GM12878 (cell line): ENCODE data around the gene GAS2. TPM values are rescaled to one million over a fixed set of nuclear protein-coding genes. Genes with fewer than 3 reads are reported as not detected.
A peak's percentile ranks its signal among the peaks of the same experiment; 100 is the strongest.

Experiments
- BCL11A ChIP-seq: IDR thresholded peaks from 2 replicates; pipeline ENCODE4 v1.6.1; 2011; ENCODE audit warnings: low read depth, low read length
- BHLHE40 ChIP-seq, 2 experiments: fragments of 450-650 bp in 1 of 2; IDR thresholded peaks; 2 replicates each; pipeline ENCODE4 v1.6.1; 2011 to 2017; ENCODE audit warnings: low read depth in 2 of 2, borderline replicate concordance in 1 of 2, improper control_type of control experiment in 1 of 2, low read length in 1 of 2, mild to moderate bottlenecking in 1 of 2
- ESRRA ChIP-seq: IDR thresholded peaks from 2 replicates; pipeline ENCODE4 v1.6.1; 2012; ENCODE audit warnings: mild to moderate bottlenecking, low read length, improper control_type of control experiment
- GABPA ChIP-seq: IDR thresholded peaks from 2 replicates; pipeline ENCODE4 v1.6.1; 2014; ENCODE audit warnings: antibody characterized with exemption, low read depth, mild to moderate bottlenecking, inconsistent platforms
- GATAD2B ChIP-seq: fragments of 450-650 bp; conservative IDR thresholded peaks from 2 replicates; pipeline ENCODE4 v1.6.1; 2017; ENCODE audit warnings: low read depth, mild to moderate bottlenecking, moderate library complexity
- HCFC1 ChIP-seq: fragments of 150-350 bp; IDR thresholded peaks from 2 replicates; pipeline ENCODE4 v1.6.1; 2014; ENCODE audit warnings: low read length
- LARP7 ChIP-seq: fragments of 450-650 bp; IDR thresholded peaks from 2 replicates; pipeline ENCODE4 v1.6.1; 2017; ENCODE audit warnings: mild to moderate bottlenecking
- MEF2A ChIP-seq: IDR thresholded peaks from 2 replicates; pipeline ENCODE4 v1.6.1; 2011; ENCODE audit warnings: low read depth, mild to moderate bottlenecking, low read length, moderate library complexity; ENCODE audit not compliant: insufficient read depth
- MEF2B ChIP-seq: fragments of 450-650 bp; IDR thresholded peaks from 2 replicates; pipeline ENCODE4 v1.6.1; 2018; ENCODE audit warnings: mild to moderate bottlenecking, moderate library complexity; ENCODE audit not compliant: partially characterized antibody, poor library complexity, severe bottlenecking
- MTA2 ChIP-seq: fragments of 450-650 bp; IDR thresholded peaks from 2 replicates; pipeline ENCODE4 v1.6.1; 2016; ENCODE audit warnings: low read depth, mild to moderate bottlenecking, moderate library complexity
- MTA3 ChIP-seq: IDR thresholded peaks from 2 replicates; pipeline ENCODE4 v1.6.1; 2012; ENCODE audit warnings: low read length, inconsistent platforms, borderline replicate concordance
- NFIC ChIP-seq: IDR thresholded peaks from 2 replicates; pipeline ENCODE4 v1.6.1; 2012; ENCODE audit warnings: low read depth, mild to moderate bottlenecking, inconsistent platforms, low read length, moderate library complexity
- PML ChIP-seq: IDR thresholded peaks from 2 replicates; pipeline ENCODE4 v1.6.1; 2012; ENCODE audit warnings: low read length, inconsistent platforms
- SMC3 ChIP-seq: IDR thresholded peaks from 2 replicates; pipeline ENCODE4 v1.6.1; 2011; ENCODE audit warnings: low read length, improper control_type of control experiment, borderline replicate concordance
- SPI1 ChIP-seq: IDR thresholded peaks from 2 replicates; pipeline ENCODE4 v1.6.1; 2011; ENCODE audit warnings: low read depth, mild to moderate bottlenecking, low read length, moderate library complexity, borderline replicate concordance; ENCODE audit not compliant: insufficient read depth
- SRF ChIP-seq, 2 experiments: IDR thresholded peaks; 2 replicates each; pipeline ENCODE4 v1.6.1; 2011; ENCODE audit warnings: low read depth in 2 of 2, low read length in 2 of 2, mild to moderate bottlenecking in 1 of 2, moderate library complexity in 1 of 2
- TCF3 ChIP-seq: IDR thresholded peaks from 2 replicates; pipeline ENCODE4 v1.6.1; 2012; ENCODE audit warnings: low read depth, mild to moderate bottlenecking, low read length, borderline replicate concordance; ENCODE audit not compliant: insufficient read depth
- TCF7 ChIP-seq: IDR thresholded peaks from 2 replicates; pipeline ENCODE4 v1.6.1; 2014; ENCODE audit warnings: antibody characterized with exemption, borderline replicate concordance
- ZNF217 ChIP-seq: fragments of 450-650 bp; IDR thresholded peaks from 2 replicates; pipeline ENCODE4 v1.6.1; 2017; ENCODE audit warnings: antibody characterized with exemption, mild to moderate bottlenecking
- polyA plus RNA-seq, 11 experiments: library from polyadenylated mRNA; depleted of rRNA in 4 of 11; unstranded in 6 of 11; stranded (reverse) in 5 of 11; fragments of >200 nt; fragmentation: Nextera tagmentation in 4 of 11; fragmentation: Illumina TruSeq in 1 of 11; extraction: Ambion mirVana in 4 of 11; extraction: Trizol in 1 of 11; gene quantifications; 1 replicate in 1 of 11; 2 replicates in 10 of 11; pipeline versions ENCODE4 v1.2.1 to v1.2.3, GENCODE V29; 2011 to 2016; ENCODE audit warnings: inconsistent platforms in 2 of 11, missing spikeins in 2 of 11, low read depth in 1 of 11
- total RNA-seq, 4 experiments: library from RNA; depleted of rRNA in 3 of 4; stranded (reverse); fragments of >200 nt in 3 of 4; fragmentation: Illumina TruSeq in 1 of 4; extraction: Trizol in 1 of 4; gene quantifications; 2 replicates each; pipeline versions ENCODE4 v1.2.1 to v1.2.3, GENCODE V29; 2013 to 2021
- TF ChIP-seq, protein P1 (sequence below): fragments of 450-650 bp; IDR thresholded peaks from 2 replicates; pipeline ENCODE4 v1.6.1; 2017; ENCODE audit warnings: mild to moderate bottlenecking, moderate library complexity
- TF ChIP-seq, protein P2 (sequence below): IDR thresholded peaks from 2 replicates; pipeline ENCODE4 v1.6.1; 2011; ENCODE audit warnings: low read depth, mild to moderate bottlenecking, low read length, moderate library complexity, borderline replicate concordance; ENCODE audit errors: extremely low read depth
- TF ChIP-seq, protein P3 (sequence below): IDR thresholded peaks from 2 replicates; pipeline ENCODE4 v1.6.1; 2011; ENCODE audit warnings: borderline replicate concordance, low read depth, mild to moderate bottlenecking, moderate library complexity, mixed read lengths, low read length; ENCODE audit not compliant: insufficient read depth; ENCODE audit errors: extremely low read length
- TF ChIP-seq, protein P4 (sequence below), 3 experiments: IDR thresholded peaks in 2 of 3; conservative IDR thresholded peaks in 1 of 3; 2 replicates each; pipeline ENCODE4 v1.5.1; 2011; ENCODE audit warnings: low read depth in 3 of 3, low read length in 3 of 3, mild to moderate bottlenecking in 3 of 3, control low read depth in 2 of 3, moderate library complexity in 2 of 3, inconsistent platforms in 1 of 3, mixed read lengths in 1 of 3; ENCODE audit not compliant: control insufficient read depth in 2 of 3, insufficient read depth in 1 of 3; ENCODE audit errors: extremely low read depth in 1 of 3

The GAS2 gene
- total and polyA plus RNA-seq, 10 of the 15 experiments (the other 5 are each of a cell fraction or from before 2014, with no cell fraction given) = 16.4 to 81.4 (median 26.2) TPM

DNA sequence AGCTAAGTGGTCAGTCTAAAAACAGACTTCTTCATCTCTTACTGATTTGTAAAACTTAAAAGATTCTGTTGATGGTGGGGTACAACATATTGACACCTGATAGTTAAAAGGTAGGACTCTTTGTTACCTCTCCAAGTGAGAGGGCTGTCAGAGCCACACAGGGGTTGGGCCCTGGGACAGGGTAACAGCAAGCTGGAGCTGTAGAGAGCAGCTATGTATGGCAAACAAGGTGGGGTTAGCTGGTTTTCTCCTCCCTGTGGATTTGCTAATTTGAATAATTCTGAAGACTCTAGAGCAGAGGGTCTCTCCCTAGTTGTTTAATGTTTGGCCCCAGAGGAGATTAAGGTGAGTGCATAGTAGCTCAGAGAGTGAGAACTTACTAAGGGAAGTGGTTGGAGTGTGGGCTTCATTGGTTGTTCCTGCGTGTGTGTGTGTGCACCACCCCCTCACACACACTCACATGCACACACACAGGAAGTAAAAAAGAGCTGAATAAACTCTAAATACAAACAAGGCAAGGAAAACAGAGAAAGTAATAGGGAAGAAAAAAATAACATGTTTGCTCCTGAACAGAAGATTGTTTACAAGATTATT lies 9.2 kb upstream of the GAS2 start (continued):
- peak; percentile 65 for TF ChIP-seq MEF2B
- TF ChIP-seq SRF (IDR thresholded peaks at IDR 0.05; ENCODE audit: low read depth in 2 of 2, low read length in 2 of 2) = 0 out of 4 replicates have a peak, but pooled peaks of 1 of the 2 experiments have one; percentile 50
- no peak for TF ChIP-seq MEF2A
- TF ChIP-seq HCFC1 = no peak
- no peak for TF ChIP-seq TCF7
- TF ChIP-seq GABPA = peak; percentile 59
- no peak for TF ChIP-seq LARP7
- no peak for TF ChIP-seq SMC3
- TF ChIP-seq SPI1 = peak; percentile 45; the same call in 1 of the 2 replicates
- peak; percentile 73 for TF ChIP-seq MTA2
- TF ChIP-seq, protein P1, sequence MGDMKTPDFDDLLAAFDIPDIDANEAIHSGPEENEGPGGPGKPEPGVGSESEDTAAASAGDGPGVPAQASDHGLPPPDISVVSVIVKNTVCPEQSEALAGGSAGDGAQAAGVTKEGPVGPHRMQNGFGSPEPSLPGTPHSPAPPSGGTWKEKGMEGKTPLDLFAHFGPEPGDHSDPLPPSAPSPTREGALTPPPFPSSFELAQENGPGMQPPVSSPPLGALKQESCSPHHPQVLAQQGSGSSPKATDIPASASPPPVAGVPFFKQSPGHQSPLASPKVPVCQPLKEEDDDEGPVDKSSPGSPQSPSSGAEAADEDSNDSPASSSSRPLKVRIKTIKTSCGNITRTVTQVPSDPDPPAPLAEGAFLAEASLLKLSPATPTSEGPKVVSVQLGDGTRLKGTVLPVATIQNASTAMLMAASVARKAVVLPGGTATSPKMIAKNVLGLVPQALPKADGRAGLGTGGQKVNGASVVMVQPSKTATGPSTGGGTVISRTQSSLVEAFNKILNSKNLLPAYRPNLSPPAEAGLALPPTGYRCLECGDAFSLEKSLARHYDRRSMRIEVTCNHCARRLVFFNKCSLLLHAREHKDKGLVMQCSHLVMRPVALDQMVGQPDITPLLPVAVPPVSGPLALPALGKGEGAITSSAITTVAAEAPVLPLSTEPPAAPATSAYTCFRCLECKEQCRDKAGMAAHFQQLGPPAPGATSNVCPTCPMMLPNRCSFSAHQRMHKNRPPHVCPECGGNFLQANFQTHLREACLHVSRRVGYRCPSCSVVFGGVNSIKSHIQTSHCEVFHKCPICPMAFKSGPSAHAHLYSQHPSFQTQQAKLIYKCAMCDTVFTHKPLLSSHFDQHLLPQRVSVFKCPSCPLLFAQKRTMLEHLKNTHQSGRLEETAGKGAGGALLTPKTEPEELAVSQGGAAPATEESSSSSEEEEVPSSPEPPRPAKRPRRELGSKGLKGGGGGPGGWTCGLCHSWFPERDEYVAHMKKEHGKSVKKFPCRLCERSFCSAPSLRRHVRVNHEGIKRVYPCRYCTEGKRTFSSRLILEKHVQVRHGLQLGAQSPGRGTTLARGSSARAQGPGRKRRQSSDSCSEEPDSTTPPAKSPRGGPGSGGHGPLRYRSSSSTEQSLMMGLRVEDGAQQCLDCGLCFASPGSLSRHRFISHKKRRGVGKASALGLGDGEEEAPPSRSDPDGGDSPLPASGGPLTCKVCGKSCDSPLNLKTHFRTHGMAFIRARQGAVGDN = no peak; the same call in 1 of the 2 replicates
- 0 out of 2 replicates have a peak, but pooled peaks have one; percentile 17 for TF ChIP-seq BCL11A
- TF ChIP-seq ESRRA = no peak
- TF ChIP-seq BHLHE40 (IDR thresholded peaks at IDR 0.05; ENCODE audit: borderline replicate concordance in 1 of 2, low read depth in 2 of 2, low read length in 1 of 2) = peak; percentile 46 to 70; a peak in 2 of 4 replicates
- TF ChIP-seq, protein P2, sequence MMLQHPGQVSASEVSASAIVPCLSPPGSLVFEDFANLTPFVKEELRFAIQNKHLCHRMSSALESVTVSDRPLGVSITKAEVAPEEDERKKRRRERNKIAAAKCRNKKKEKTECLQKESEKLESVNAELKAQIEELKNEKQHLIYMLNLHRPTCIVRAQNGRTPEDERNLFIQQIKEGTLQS = no peak
- TF ChIP-seq, protein P3, sequence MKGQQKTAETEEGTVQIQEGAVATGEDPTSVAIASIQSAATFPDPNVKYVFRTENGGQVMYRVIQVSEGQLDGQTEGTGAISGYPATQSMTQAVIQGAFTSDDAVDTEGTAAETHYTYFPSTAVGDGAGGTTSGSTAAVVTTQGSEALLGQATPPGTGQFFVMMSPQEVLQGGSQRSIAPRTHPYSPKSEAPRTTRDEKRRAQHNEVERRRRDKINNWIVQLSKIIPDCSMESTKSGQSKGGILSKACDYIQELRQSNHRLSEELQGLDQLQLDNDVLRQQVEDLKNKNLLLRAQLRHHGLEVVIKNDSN = no peak
- no peak for TF ChIP-seq PML
- TF ChIP-seq ZNF217 = no peak
- TF ChIP-seq, protein P4, sequence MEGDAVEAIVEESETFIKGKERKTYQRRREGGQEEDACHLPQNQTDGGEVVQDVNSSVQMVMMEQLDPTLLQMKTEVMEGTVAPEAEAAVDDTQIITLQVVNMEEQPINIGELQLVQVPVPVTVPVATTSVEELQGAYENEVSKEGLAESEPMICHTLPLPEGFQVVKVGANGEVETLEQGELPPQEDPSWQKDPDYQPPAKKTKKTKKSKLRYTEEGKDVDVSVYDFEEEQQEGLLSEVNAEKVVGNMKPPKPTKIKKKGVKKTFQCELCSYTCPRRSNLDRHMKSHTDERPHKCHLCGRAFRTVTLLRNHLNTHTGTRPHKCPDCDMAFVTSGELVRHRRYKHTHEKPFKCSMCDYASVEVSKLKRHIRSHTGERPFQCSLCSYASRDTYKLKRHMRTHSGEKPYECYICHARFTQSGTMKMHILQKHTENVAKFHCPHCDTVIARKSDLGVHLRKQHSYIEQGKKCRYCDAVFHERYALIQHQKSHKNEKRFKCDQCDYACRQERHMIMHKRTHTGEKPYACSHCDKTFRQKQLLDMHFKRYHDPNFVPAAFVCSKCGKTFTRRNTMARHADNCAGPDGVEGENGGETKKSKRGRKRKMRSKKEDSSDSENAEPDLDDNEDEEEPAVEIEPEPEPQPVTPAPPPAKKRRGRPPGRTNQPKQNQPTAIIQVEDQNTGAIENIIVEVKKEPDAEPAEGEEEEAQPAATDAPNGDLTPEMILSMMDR (IDR thresholded peaks at IDR 0.05 in 2 of 3, conservative IDR thresholded peaks at IDR 0.05 in 1 of 3; ENCODE audit: control insufficient read depth in 2 of 3, extremely low read depth in 1 of 3, insufficient read depth in 1 of 3, low read depth in 3 of 3, low read length in 3 of 3) = no peak
- TF ChIP-seq NFIC = peak; percentile 50; the same call in 1 of the 2 replicates
- TF ChIP-seq TCF3 = no peak
- no peak; the same call in 1 of the 2 replicates for TF ChIP-seq GATAD2B
- no peak for TF ChIP-seq MTA3
